Skeletal muscle tissue (tissue), 4 donors: ENCODE results near the gene FYCO1. TPM values are rescaled to one million over a fixed set of nuclear protein-coding genes. Genes with fewer than 3 reads are reported as not detected.

Experiments
- H3K27ac ChIP-seq: one replicate; pipeline ENCODE4 v1.7.0; 2013; ENCODE audit warnings: mild to moderate bottlenecking, low read depth, low read length, inconsistent platforms
- H3K27me3 ChIP-seq, 3 donors: one replicate each; pipeline ENCODE4 v1.7.0; 2013; ENCODE audit warnings: low read length in 3 of 3; ENCODE audit not compliant: control insufficient read depth in 3 of 3, insufficient read depth in 3 of 3
- H3K36me3 ChIP-seq, 3 donors: one replicate each; pipeline ENCODE4 v1.7.0; 2013; ENCODE audit warnings: low read length in 3 of 3; ENCODE audit not compliant: control insufficient read depth in 3 of 3, insufficient read depth in 3 of 3
- H3K4me1 ChIP-seq, 3 donors: one replicate each; pipeline ENCODE4 v1.7.0; 2013; ENCODE audit warnings: low read length in 3 of 3, mild to moderate bottlenecking in 3 of 3; ENCODE audit not compliant: control insufficient read depth in 3 of 3, insufficient read depth in 3 of 3
- H3K4me3 ChIP-seq, 3 donors: one replicate each; pipeline ENCODE4 v1.7.0; 2013; ENCODE audit warnings: low read length in 3 of 3
- H3K9ac ChIP-seq, 3 donors: one replicate each; pipeline ENCODE4 v1.7.0; 2013; ENCODE audit warnings: low read length in 3 of 3, mild to moderate bottlenecking in 3 of 3, moderate library complexity in 2 of 3, low read depth in 1 of 3
- H3K9me3 ChIP-seq, 3 donors: one replicate each; pipeline ENCODE4 v1.7.0; 2013; ENCODE audit warnings: low read length in 3 of 3; ENCODE audit not compliant: control insufficient read depth in 3 of 3
- total RNA-seq: library from RNA; depleted of rRNA; stranded (reverse); fragments of >200 nt; gene quantifications from one replicate; pipeline ENCODE4 v1.2.3, GENCODE V29; 2014
- donor health status: Osteomylitis.

Gene FYCO1
- total RNA-seq, 1 donor from 2014 or later, result 16.7 TPM

DNA sequence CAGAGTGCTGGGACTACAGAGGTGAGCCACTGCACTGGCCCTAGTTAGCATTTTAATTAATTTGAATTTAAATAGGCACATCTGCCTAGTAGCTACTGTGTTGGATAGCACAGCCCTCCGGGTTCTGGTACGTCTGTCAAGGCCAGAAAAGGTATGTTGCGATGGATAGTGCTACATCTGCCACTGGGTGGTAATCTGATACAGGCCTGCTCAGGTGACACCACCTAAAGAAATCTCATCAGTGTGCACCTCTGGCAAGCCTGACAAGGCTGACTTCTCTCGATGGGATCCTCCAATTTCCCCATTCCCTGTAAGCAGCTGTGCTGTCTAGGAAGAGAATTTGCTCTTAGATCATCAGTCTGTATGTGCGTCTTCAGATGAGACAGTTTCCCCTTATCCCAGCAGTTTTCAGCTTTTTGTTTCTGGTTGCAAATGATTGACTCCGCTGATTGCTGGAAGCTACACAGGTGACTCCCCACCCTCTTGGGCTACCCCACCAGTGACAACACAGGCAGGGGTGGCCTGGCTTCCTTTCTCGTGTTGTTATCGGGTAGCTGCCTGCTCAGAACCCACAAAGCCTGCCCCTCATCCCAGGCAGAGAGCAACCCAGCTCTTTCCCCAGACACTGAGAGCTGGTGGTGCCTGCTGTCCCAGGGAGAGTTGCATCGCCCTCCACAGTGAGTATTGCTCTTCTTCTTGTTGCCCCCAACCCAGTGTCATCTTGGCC is 109.5 kb downstream of the FYCO1 start, which contains the start of gene CCR9:
Gene CCR9 (plus strand): TSS at position 565 of the 727 bp plus-strand sequence. CDS start 8,391 bp downstream, outside the sequence.
- no peaks in the 10 kb centered on the region for H3K4me1 ChIP-seq
- no peak within 1 kb of the TSS for H3K4me3 ChIP-seq
- H3K9me3 ChIP-seq, result no peaks in the 10 kb centered on the region
- no peak within 1 kb of the TSS for H3K9ac ChIP-seq
- H3K36me3 ChIP-seq, result no peaks in the 10 kb centered on the region
- no peak within 1 kb of the TSS for H3K27ac ChIP-seq
- H3K27me3 ChIP-seq, result no peaks in the 10 kb centered on the region

DNA sequence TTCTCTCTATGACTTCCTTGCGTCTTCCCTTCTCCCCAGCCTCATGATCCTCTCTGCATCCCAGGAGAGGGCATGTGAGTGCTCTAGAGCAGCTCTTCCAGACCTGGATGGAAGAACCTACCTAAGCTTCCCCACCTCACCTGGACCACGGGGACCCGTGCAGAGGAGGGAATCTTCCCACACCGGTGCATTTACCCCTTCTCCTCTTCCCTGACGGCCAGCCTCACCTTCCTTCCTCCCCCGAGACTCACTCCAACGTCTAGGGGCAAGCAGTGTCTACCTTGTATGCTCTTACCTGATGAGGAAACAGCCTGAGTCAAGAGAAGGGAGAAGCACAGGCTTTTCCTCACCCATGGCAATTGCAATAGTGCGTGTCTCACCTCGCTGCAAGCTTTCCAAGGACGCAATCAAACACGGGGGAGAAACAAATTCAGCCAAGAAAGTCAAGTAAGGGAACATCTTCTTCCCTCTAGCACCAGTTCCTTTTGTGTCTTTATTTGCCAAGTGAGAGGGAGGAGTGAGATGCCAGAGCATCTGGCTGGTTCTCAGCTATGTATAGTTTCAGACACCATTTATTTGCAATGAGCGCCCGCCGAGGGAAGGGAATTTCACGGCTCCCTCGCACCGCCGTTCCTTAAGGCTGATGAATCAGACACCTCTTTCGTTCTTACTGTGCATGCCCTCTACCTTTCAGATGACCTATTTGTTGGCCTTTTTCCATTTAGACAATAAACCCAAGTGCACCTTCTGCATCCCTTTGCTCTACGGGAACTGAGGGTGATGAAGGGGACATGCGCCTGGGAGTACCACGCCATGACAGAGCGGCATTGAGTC is 111.0 kb downstream of the FYCO1 start:
- Histone ChIP-seq H3K4me1 (no peaks in the 10 kb centered on the region), H3K9ac (no peak overlapping the region), H3K4me3 (no peak overlapping the region), H3K27ac (no peak overlapping the region), H3K27me3 (no peaks in the 10 kb centered on the region), H3K36me3 (no peaks in the 10 kb centered on the region), H3K9me3 (no peaks in the 10 kb centered on the region)

DNA sequence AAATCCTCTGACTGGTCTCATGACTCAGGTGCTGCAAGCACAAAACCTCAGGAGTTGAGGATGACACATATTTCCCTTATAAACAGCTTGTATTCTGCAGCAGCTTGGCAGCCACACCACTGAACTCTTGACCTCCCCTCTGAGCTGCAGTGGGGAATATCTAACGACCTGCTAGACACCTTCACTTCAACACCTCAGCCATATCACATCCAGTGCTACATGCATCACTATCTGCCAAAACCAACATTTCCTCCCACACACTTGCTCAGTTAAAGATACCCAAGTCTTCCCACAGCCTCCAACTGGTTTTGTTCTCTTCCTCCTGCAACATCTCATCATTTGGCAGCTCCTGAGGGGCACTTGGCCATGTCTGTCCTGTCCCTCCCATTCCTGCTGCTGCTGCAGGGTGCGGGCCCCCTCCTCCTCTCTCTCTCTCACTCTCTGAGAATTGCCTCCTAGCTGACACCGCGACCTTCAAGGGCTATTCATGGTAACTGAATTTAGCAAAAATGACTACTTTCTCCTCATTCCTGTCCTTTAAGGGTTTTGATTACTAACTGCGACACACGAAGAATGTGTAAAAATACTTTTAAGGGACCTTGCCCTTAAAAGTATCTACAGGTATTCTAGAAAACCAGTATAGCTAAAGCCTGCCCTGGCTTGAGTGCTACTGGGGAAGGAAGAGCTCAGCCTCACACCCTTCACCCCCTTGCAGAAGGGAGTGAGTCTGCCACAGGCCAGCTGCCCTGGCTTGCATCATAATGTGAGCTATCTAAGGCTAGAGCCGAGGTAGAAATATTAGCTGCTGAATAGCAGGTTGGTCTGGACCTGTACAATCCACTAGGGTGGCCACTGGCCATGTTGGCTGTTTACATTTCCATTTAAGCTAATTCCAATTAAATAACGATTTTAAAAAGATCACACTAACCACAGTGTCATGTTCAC is 114.3 kb downstream of the FYCO1 start:
- no peak overlapping the region for H3K9ac ChIP-seq
- no peaks in the 10 kb centered on the region for H3K36me3 ChIP-seq
- H3K4me3 ChIP-seq, result no peak overlapping the region
- H3K4me1 ChIP-seq, result no peaks in the 10 kb centered on the region
- no peaks in the 10 kb centered on the region for H3K27me3 ChIP-seq
- no peak overlapping the region for H3K27ac ChIP-seq
- H3K9me3 ChIP-seq, result no peaks in the 10 kb centered on the region

DNA sequence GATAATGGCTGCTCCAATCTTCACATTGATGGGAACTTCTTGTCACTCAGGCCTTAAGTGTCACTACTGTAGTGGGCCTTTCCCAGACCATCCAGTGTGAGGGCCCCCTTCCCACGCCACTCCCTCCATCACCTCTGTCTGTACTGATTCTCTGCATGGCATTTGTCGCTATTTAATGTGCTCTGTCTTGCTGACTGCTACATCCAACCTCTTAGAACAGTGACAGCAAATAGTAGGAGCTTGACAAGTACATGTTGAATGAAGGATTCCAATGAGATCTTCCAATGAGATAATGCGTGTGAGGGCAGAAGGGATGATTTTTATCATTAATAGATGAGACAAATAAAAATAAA is 114.9 kb downstream of the FYCO1 start:
- no peaks in the 10 kb centered on the region for H3K27me3 ChIP-seq
- H3K9me3 ChIP-seq, result no peaks in the 10 kb centered on the region
- H3K4me3 ChIP-seq, result no peak overlapping the region
- no peaks in the 10 kb centered on the region for H3K4me1 ChIP-seq
- H3K36me3 ChIP-seq, result no peaks in the 10 kb centered on the region
- H3K9ac ChIP-seq, result no peak overlapping the region
- no peak overlapping the region for H3K27ac ChIP-seq

GRCh38 chr3:45878124-45878523 is 117.5 kb downstream of the FYCO1 start:
- Histone ChIP-seq H3K27ac (no peak overlapping the region), H3K4me3 (no peak overlapping the region), H3K27me3 (no peaks in the 10 kb centered on the region), H3K4me1 (no peaks in the 10 kb centered on the region), H3K9me3 (no peaks in the 10 kb centered on the region), H3K36me3 (no peaks in the 10 kb centered on the region), H3K9ac (no peak overlapping the region)

DNA sequence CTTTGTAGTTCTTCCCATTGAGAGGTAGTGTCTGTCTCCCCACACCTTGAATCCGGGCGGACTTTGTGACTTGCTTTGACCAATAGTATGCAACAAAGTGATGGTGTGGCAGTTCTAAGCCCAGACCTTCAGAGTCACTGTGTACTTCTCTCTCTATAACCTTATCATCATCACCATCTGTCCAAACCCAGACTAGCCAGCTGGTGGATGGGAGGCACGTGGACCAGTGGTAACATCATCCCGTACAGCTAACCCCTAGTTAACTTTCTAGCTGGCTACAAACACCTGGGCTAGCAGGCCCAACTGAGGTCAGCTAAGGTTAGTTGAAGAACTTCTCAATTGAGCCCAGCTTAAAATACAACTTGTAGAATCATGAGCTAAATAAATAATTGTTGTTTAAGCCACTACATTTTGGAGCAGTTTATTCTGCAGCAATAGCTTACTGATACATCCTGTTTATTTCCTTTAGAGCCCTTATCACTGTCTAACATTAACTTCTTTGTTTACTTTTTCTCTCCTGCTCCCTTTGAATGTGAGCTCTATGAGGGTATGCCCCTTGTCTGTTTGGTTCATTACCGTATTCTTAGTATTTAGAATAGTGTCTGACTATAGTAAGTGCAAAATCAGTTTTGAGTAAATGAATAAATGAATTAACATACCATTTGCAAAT is 120.8 kb downstream of the FYCO1 start:
- Histone ChIP-seq H3K9me3 (no peaks in the 10 kb centered on the region), H3K27ac (no peak overlapping the region)

DNA sequence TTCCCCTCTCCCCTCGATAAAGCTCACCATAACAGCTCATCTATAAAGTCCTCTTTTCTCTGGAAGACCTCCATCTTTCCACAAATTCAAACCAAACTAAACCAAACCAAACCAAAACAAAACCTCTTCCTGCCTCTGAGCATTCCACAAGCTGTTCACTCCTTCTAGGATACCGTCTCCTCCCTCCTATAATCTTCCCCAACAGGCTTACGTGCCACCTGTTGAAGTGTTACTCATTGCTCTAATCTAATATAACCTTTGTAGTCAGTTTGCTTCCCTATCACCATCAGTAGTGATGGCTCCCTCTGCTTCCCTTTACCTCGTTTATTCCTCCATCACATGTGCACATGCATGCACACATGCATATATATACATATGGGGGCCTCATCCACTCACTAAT is 122.0 kb downstream of the FYCO1 start:
- no peaks in the 10 kb centered on the region for H3K4me1 ChIP-seq
- H3K9me3 ChIP-seq, result no peaks in the 10 kb centered on the region
- no peak overlapping the region for H3K9ac ChIP-seq
- H3K4me3 ChIP-seq, result no peak overlapping the region
- H3K27ac ChIP-seq, result no peak overlapping the region
- no peaks in the 10 kb centered on the region for H3K36me3 ChIP-seq
- H3K27me3 ChIP-seq, result no peaks in the 10 kb centered on the region

More for the DNA sequence above, 120.8 kb downstream of the FYCO1 start:
- no peak overlapping the region for H3K9ac ChIP-seq
- no peak overlapping the region for H3K4me3 ChIP-seq
- H3K36me3 ChIP-seq, result no peaks in the 10 kb centered on the region
- no peaks in the 10 kb centered on the region for H3K4me1 ChIP-seq
- no peaks in the 10 kb centered on the region for H3K27me3 ChIP-seq

- Histone ChIP-seq H3K27me3 (no peaks in the 10 kb centered on the region), H3K36me3 (no peaks in the 10 kb centered on the region), H3K27ac (no peak overlapping the region), H3K9ac (no peak overlapping the region), H3K9me3 (no peaks in the 10 kb centered on the region), H3K4me1 (no peaks in the 10 kb centered on the region), H3K4me3 (no peak overlapping the region)
These were observed 122.6 kb downstream of the FYCO1 start for GRCh38 chr3:45873036-45873435.

DNA sequence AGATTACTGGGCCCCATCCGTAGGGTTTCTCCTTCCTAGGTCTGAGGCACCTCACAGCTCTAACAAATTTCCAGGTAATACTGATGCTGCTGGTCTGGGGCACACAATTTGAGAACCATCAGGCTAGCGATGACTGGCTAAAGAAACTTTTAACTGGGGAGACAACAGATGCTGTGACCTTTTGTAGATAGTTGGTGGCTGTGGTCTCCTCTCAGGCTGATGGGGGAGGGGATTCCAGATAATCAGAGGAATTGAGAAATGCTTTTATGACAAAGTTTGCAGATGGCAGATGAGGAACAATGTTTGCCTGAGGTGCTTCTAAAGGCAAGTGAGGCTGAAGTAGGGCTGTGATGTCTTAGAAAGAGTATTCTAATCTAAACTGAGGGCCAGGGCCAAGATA is 123.1 kb downstream of the FYCO1 start:
- Histone ChIP-seq H3K36me3 (no peaks in the 10 kb centered on the region), H3K27ac (no peak overlapping the region), H3K4me3 (no peak overlapping the region), H3K27me3 (no peaks in the 10 kb centered on the region), H3K9ac (no peak overlapping the region), H3K4me1 (no peaks in the 10 kb centered on the region), H3K9me3 (no peaks in the 10 kb centered on the region)
